ENCODE results near the gene TRIM8. TPM values are rescaled to one million over a fixed set of nuclear protein-coding genes. Genes with fewer than 3 reads are reported as not detected.

Gene TRIM8
- total RNA-seq, 3 donors from 2014 or later (not counting 1 experiment from before 2014, with no cell fraction given) = 81.9 to 87.8 (median 86.2) TPM

- no peaks in the 10 kb centered on the region for H3K4me1 ChIP-seq (ENCODE audit: control insufficient read depth, insufficient read depth, low read length)
- H3K36me3 ChIP-seq (ENCODE audit: control insufficient read depth, insufficient read depth, low read length) = peaks cover 36% of the 10 kb centered on the region
- no peaks in the 10 kb centered on the region for H3K27me3 Mint-ChIP-seq (ENCODE audit: low read depth in 2 of 2)
- no peak for ATAC-seq
- H3K36me3 Mint-ChIP-seq = no peaks in the 10 kb centered on the region
- no peaks in the 10 kb centered on the region for H3K9me3 ChIP-seq (ENCODE audit: control insufficient read depth, insufficient read depth, low read length)
- no peaks in the 10 kb centered on the region for H3K4me1 Mint-ChIP-seq
- H3K4me3 Mint-ChIP-seq = no peak overlapping the region
- no peaks in the 10 kb centered on the region for H3K27me3 ChIP-seq (ENCODE audit: control insufficient read depth, insufficient read depth, low read length)
- H3K4me3 ChIP-seq (ENCODE audit: low read length) = no peak overlapping the region
- DNase-seq = no peak
- H3K9me3 Mint-ChIP-seq = no peaks in the 10 kb centered on the region
- WGBS (ENCODE audit: insufficient coverage) = 78% methylated on average over 15 of the region's 16 CpGs
- no peak for TF ChIP-seq CTCF (IDR thresholded peaks at IDR 0.05)
- intact Hi-C loops (cut with micrococcal nuclease) = no loop called here
- no peak overlapping the region for H3K27ac Mint-ChIP-seq
- no peak overlapping the region for H3K27ac ChIP-seq (ENCODE audit: low read length)
Measured at GRCh38 chr10:102597131-102597991, 46.9 kb upstream of the TRIM8 start.

GRCh38 chr10:102598243-102598642, 46.0 kb upstream of the TRIM8 start:
- DNase-seq (no peak), ATAC-seq (no peak)
- Histone ChIP-seq H3K27me3 (ENCODE audit: control insufficient read depth, insufficient read depth, low read length) (no peaks in the 10 kb centered on the region), H3K4me1 (ENCODE audit: control insufficient read depth, insufficient read depth, low read length) (no peaks in the 10 kb centered on the region), H3K27ac (ENCODE audit: low read length) (no peak overlapping the region), H3K36me3 (ENCODE audit: control insufficient read depth, insufficient read depth, low read length) (peaks cover 40% of the 10 kb centered on the region), H3K4me3 (ENCODE audit: low read length) (no peak overlapping the region), H3K9me3 (ENCODE audit: control insufficient read depth, insufficient read depth, low read length) (no peaks in the 10 kb centered on the region)
- no peaks in the 10 kb centered on the region for H3K9me3 Mint-ChIP-seq
- no peak overlapping the region for H3K27ac Mint-ChIP-seq
- H3K4me1 Mint-ChIP-seq = no peaks in the 10 kb centered on the region
- intact Hi-C loops (cut with micrococcal nuclease) = no loop called here
- no peak for TF ChIP-seq CTCF (IDR thresholded peaks at IDR 0.05)
- 77% methylated on average over 8 of the region's 8 CpGs for WGBS (ENCODE audit: insufficient coverage)
- no peaks in the 10 kb centered on the region for H3K27me3 Mint-ChIP-seq (ENCODE audit: low read depth in 2 of 2)
- no peaks in the 10 kb centered on the region for H3K36me3 Mint-ChIP-seq
- H3K4me3 Mint-ChIP-seq = no peak overlapping the region

- Histone ChIP-seq H3K36me3 (ENCODE audit: control insufficient read depth, insufficient read depth, low read length) (peaks cover 48% of the 10 kb centered on the region), H3K4me3 (ENCODE audit: low read length) (no peak overlapping the region), H3K4me1 (ENCODE audit: control insufficient read depth, insufficient read depth, low read length) (no peaks in the 10 kb centered on the region), H3K27me3 (ENCODE audit: control insufficient read depth, insufficient read depth, low read length) (no peaks in the 10 kb centered on the region), H3K27ac (ENCODE audit: low read length) (no peak overlapping the region), H3K9me3 (ENCODE audit: control insufficient read depth, insufficient read depth, low read length) (no peaks in the 10 kb centered on the region)
- Mint-ChIP-seq H3K4me3 (no peak overlapping the region), H3K27me3 (ENCODE audit: low read depth in 2 of 2) (no peaks in the 10 kb centered on the region), H3K9me3 (no peaks in the 10 kb centered on the region), H3K4me1 (no peaks in the 10 kb centered on the region), H3K36me3 (no peaks in the 10 kb centered on the region), H3K27ac (no peak overlapping the region)
- intact Hi-C loops (cut with micrococcal nuclease) = no loop called here
- DNase-seq = no peak
- no peak for ATAC-seq
- no peak for TF ChIP-seq CTCF (IDR thresholded peaks at IDR 0.05)
- WGBS (ENCODE audit: insufficient coverage) = 44% methylated on average over 6 of the region's 7 CpGs
Measured at GRCh38 chr10:102599565-102600327, 44.5 kb upstream of the TRIM8 start.

Measured in natural killer cell (primary cell).